Stimulated activated CD4-positive, alpha-beta T cell treated with anti-CD3 and anti-CD28 coated beads, Interleukin-2, amount 100 ng/mL, for 4 hours (primary cell): ENCODE results near the gene NKAIN2.
"Not testable (repeated sequence)": the region's sequence is repeated elsewhere in the genome, so short reads cannot be mapped to it uniquely, and the experiment has no call there.

Experiments used
- DNase-seq: peaks from one replicate; pipeline ENCODE4 v3.0.0-alpha.2; 2020; ENCODE audit warnings: low read depth

The NKAIN2 gene

DNA sequence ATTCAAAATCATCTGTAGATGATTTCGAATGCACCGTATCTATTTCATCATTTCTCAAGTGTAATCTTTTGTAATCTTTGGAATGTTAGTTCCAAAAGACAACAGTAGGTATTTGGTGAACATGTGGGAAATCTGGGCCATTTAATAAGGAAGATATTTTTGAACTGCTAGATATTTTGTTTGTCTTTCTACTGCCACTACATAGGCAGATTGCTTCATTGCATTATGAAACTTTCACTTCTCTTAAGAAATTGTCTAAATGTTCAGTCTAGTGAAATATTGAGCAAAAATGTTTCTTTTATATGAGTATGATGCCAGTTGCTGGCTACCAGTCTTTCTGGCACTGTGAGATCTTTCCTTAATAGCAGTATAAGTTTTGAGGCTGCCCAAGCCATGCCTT lies 630.8 kb downstream of the NKAIN2 start:
- DNase-seq, result no peak

DNA sequence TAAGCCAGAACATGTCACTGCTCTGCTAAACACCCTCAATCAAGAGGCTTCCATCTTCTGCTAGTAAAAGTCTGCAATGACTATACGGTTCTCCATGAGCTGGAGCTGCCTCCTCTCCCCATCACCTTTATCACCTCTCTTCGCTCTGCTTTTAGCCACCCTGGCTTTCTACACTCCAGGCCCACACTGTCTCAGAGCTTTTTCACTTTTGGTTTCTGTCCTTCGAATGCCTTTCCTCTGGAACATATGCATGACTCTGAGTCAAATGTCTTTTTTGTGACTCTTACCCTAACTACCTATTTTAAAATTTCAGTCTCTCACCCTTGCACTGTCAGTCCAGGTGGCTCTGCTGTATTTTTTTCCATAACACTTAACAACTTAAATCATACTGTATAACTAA lies 633.1 kb downstream of the NKAIN2 start:
- no peak for DNase-seq

DNA sequence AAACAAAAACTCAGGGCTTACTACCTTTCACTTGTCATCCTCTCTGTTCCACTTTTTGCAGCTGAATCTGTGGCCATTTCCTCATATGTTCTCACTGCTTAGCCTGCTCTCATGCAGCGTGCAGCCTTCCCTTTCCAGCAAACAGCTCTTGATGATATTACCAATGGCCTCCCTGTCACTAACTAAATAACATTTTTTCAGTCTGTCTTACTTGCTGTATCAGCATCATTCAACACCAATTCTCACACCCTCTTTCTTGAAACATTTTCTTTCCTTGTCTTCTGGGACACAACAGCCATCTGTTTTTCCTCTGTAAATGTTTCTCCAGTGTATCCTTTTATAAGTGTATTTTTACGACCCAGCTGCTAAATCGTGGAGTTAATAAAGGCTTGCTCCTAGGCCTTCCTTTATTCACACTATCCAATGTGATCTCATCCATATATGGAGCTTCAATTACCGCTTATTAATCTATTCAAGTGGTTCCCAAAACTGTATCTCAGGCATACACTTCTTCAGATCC lies 634.9 kb downstream of the NKAIN2 start:
- no peak for DNase-seq

DNA sequence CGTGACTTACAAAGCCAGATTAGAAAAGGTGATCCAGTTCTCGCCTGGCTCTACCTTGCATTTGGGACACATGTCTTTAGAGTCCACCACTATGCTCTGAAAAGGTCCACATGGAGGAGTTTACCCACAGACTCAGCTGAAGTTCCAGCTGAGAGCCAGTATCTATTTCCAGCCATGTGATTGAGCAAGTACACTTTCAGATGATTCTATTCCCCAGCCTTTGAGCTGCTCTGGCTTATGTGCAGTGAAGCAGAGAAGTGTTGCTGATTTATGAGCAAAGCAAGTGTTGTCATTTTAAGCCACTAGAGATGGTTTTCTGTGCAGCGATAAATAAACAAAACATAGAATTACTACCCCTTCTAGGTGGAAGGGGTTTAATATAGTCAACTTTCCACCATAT lies 637.8 kb downstream of the NKAIN2 start:
- no peak for DNase-seq

- DNase-seq, result no peak
These were observed 639.9 kb downstream of the NKAIN2 start for GRCh38 chr6:124443541-124443940.

- DNase-seq, result no peak
These were observed 641.9 kb downstream of the NKAIN2 start for GRCh38 chr6:124445581-124445980.

DNA sequence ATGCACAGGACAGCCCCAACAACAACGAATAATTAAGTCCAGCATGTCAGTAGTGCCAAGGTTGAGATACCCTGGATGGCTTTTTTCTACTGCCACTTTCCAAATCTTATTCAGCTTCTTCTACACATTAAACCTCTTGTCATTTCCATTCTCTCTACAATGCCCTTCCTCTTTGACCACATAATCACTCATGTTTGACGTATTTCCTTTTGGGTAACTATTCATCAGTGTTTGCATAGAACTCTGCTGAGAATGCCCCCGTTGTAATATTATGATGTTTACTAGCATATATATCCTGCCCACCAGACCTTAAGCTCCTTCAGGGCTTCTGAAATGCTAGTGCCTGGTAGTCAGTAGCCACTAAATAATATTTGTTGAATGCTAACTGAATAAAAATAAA lies 643.3 kb downstream of the NKAIN2 start:
- no peak for DNase-seq

- DNase-seq, result no peak
These were observed 655.6 kb downstream of the NKAIN2 start for GRCh38 chr6:124459268-124459667.

- DNase-seq, result no peak
These were observed 659.1 kb downstream of the NKAIN2 start for GRCh38 chr6:124462750-124463149.

DNA sequence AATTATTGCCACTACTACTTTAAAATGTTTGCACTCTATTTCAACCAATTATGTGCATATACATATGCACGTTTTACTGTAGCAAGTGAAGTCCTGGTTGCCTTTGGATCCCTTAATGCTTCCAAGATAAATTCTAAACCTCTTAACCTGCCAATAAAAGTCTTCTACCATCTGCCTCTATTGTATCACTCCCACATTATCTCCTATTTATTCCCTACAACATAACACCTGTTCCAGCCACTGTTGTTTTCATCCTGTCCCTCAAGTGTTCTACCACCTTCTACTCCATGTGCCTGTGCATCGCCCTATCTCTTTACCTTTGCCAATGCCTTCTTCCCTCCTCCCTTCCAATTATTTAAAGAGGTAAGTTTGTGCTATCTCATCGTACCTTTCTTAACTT lies 659.6 kb downstream of the NKAIN2 start:
- DNase-seq, result no peak

GRCh38 chr6:124464600-124464999 lies 660.9 kb downstream of the NKAIN2 start:
- DNase-seq, result not testable (repeated sequence)

DNA sequence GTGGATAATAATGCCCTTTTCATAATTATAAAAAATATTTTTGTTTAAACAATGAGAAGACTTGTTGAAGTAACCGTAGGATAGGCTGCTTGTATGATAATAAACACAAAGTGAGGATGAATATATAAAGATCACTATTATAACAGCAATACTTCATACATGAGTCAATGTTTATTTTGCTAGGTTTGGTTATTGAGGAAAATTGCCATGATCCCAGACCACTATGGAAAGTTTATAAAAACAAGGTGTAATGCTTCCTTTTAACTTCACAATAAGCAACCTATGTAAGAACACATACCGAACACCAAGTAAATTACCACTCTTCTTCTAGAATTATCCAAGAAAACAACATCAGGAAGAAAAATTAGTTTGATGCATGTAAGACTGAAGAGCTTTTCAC lies 663.3 kb downstream of the NKAIN2 start:
- no peak for DNase-seq

DNA sequence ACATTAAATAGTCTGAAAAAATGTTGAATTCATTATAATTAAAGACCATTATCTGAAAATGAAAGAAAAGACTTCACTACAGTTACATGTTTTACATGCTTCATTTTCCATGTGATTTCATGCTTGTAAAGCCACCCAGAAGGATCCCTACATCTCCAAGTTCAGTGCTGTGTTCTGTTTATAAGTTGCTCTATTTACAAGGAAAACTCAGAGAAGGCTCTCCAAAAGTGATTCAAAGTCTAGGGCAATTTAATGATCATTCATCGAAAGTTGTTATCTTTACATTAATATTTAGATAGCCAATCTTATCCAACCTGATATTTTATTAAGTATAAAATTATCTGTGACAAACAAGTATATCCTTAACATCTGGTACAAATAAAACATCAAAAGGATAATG lies 663.7 kb downstream of the NKAIN2 start:
- DNase-seq, result no peak

- no peak for DNase-seq
These were observed 667.1 kb downstream of the NKAIN2 start for GRCh38 chr6:124470803-124471202.

DNA sequence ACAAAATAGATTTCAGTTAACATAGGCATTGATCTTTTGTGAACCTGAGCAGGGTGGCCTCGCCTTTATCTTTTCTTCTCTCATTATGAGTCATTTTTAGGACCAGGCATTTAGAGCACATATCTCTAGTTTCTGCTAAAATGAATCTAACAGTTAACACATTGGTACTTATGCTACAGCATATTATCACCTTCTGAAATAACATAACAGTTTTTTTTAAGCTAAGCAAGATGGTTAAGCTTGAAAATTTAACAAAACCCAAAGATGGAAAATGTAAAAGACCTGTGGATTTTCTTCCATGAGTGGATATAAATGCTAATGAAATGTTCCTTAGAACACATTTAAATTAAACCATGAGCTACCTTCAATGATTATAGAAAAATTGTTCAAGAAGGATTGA lies 671.5 kb downstream of the NKAIN2 start:
- DNase-seq, result no peak

DNA sequence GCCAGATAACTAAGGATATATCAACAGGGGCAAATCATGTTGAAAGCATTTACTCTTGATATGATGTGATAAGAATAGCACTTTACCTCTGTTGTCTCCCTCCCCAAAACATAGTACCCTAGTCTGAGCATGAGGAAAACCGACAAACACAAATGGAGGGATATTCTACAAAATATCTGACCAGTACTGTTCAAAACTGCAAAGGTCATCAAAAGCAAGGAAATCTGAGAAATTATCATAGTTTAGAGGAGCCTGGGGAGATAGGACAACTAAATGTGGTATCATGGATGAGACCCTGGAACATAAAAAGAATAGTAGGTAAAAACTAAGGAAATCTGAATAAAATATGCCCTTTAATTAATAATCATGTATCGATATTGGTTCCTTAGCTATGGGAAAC lies 675.2 kb downstream of the NKAIN2 start:
- DNase-seq, result no peak

DNA sequence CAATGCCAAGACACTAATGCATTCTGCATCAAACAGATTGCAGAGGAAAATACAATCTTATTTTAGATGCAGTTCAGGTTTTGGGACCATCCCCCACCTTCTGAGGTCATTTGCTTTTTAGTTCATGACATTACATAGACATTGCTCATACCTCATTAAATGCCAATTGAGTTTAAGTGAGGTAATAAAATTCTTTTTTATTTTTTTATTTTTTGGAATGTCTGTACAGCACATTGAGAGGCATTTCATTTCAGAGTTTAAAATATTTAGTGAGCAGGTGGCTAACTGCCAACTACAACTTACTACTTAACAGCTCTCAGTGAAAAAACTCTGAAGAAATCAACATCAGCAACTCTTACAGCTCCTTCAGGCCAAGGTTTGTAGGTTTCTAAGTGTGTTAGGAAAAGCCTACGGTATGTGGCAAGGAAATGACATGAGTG lies 676.3 kb downstream of the NKAIN2 start:
- no peak for DNase-seq

GRCh38 chr6:124482071-124482491 lies 678.4 kb downstream of the NKAIN2 start:
- DNase-seq, result no peak

GRCh38 chr6:124487623-124488431 lies 684.2 kb downstream of the NKAIN2 start:
- no peak for DNase-seq

- DNase-seq, result no peak
These were observed 686.5 kb downstream of the NKAIN2 start for GRCh38 chr6:124490122-124490521.

- no peak for DNase-seq
These were observed 689.6 kb downstream of the NKAIN2 start for GRCh38 chr6:124493259-124493658.

DNA sequence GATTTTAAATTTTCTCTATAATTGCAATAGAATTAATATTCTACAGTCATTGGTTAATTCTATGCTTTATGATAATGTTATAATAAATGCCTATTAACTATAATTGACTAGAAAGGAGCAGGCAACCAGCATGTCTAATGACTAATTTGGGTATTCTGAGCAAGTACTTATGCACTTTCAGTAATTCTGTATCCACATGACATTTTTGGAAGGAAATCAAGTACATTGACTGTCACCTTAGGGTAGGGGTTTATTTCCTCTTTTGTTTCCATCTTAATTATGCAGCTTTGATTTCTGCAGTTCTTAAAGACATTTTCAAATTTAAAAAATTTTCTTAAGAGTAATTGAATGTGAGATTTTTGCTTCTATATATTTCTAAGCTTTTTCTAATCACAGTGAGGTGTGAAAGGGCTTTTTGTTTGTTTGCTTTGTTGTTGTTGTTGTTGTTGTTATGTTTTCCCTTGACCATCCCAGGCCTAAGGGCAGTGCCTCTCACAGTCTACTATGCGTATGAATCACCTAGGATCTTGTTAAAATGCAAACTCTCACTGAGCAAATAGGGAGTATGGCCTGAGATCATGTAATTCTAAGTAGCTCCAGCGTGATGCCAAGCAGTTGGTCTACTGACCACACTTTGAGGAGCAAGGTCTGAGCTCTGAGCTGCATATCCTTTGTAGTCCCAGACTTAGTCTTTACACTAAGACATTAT lies 691.4 kb downstream of the NKAIN2 start:
- DNase-seq, result no peak

DNA sequence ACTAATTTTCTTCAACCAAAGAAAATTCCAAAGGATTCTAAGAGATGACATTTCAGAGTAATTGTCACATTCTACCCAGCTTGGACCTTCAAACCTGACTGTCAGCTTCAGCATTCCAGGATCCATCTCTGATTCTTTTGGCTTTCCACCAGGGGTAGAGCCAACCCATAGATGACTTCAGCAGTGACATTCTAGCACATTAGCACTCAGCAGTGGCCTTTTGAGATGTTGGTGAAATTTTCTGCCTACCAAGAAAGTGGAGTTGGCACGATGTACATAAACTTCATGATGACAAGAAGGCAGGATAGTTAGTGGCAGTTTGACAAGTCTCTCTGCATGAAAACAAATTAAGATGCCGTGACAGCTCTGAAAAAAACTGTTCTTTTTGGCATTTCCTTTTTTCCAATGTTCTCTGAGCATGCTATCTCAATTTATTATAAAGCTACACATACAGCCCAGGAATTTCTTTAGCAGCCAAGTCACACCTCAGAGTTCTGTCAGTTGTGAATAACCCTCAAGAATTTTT lies 692.1 kb downstream of the NKAIN2 start:
- no peak for DNase-seq
